ENCODE results near the gene ANKRD33B. TPM values are rescaled to one million over a fixed set of nuclear protein-coding genes. Genes with fewer than 3 reads are reported as not detected.

The ANKRD33B gene
- total RNA-seq, 4 donors from 2014 or later: 16.7 to 27.0 (median 24.8) TPM

- no peaks in the 10 kb centered on the region for H3K4me1 ChIP-seq
- H3K9me3 ChIP-seq: no peaks in the 10 kb centered on the region
- TF ChIP-seq POLR2A (IDR thresholded peaks at IDR 0.05) (no peak), EP300 (IDR thresholded peaks at IDR 0.05) (no peak), POLR2AphosphoS5 (IDR thresholded peaks at IDR 0.05) (no peak), CTCF (IDR thresholded peaks at IDR 0.05) (no peak)
- no peak overlapping the region for H3K4me3 ChIP-seq
- 68% methylated on average over 6 of the region's 6 CpGs for WGBS
- H3K27ac ChIP-seq: no peak overlapping the region
- DNase-seq (ENCODE audit: low spot score in 2 of 2): no peak
- H3K27me3 ChIP-seq: no peaks in the 10 kb centered on the region
- H3K36me3 ChIP-seq: peaks cover 20% of the 10 kb centered on the region
These were observed 110.7 kb downstream of the ANKRD33B start for GRCh38 chr5:10674582-10674981.

- Histone ChIP-seq H3K27me3 (no peaks in the 10 kb centered on the region), H3K4me1 (no peaks in the 10 kb centered on the region), H3K9me3 (no peaks in the 10 kb centered on the region), H3K27ac (no peak overlapping the region), H3K4me3 (no peak overlapping the region), H3K36me3 (peaks cover 27% of the 10 kb centered on the region)
- no peak for DNase-seq (ENCODE audit: low spot score in 2 of 2)
- WGBS: 89% methylated on average over 14 of the region's 14 CpGs
- no peak for TF ChIP-seq CTCF (IDR thresholded peaks at IDR 0.05)
- no peak for TF ChIP-seq EP300 (IDR thresholded peaks at IDR 0.05)
- TF ChIP-seq POLR2AphosphoS5 (IDR thresholded peaks at IDR 0.05): no peak
- no peak for TF ChIP-seq POLR2A (IDR thresholded peaks at IDR 0.05)
These were observed 111.4 kb downstream of the ANKRD33B start for GRCh38 chr5:10675177-10675700.

- DNase-seq (ENCODE audit: low spot score in 2 of 2): peak; percentile 52 to 59
- Histone ChIP-seq H3K27ac (no peak overlapping the region), H3K9me3 (no peaks in the 10 kb centered on the region), H3K27me3 (no peaks in the 10 kb centered on the region), H3K36me3 (peaks cover 37% of the 10 kb centered on the region), H3K4me1 (no peaks in the 10 kb centered on the region), H3K4me3 (no peak overlapping the region)
- 76% methylated on average over 4 of the region's 4 CpGs for WGBS
- TF ChIP-seq EP300 (IDR thresholded peaks at IDR 0.05) (no peak), POLR2A (IDR thresholded peaks at IDR 0.05) (no peak), CTCF (IDR thresholded peaks at IDR 0.05) (no peak)
These were observed 112.4 kb downstream of the ANKRD33B start for GRCh38 chr5:10676224-10676623.

GRCh38 chr5:10676946-10677345 is 113.1 kb downstream of the ANKRD33B start:
- TF ChIP-seq EP300 (IDR thresholded peaks at IDR 0.05) (no peak), POLR2AphosphoS5 (IDR thresholded peaks at IDR 0.05) (no peak), POLR2A (IDR thresholded peaks at IDR 0.05) (no peak), CTCF (IDR thresholded peaks at IDR 0.05) (no peak)
- H3K4me3 ChIP-seq: no peak overlapping the region
- no peaks in the 10 kb centered on the region for H3K4me1 ChIP-seq
- no peaks in the 10 kb centered on the region for H3K27me3 ChIP-seq
- DNase-seq (ENCODE audit: low spot score in 2 of 2): no peak
- WGBS: 100% methylated on average over 1 of the region's 1 CpG
- peaks cover 44% of the 10 kb centered on the region for H3K36me3 ChIP-seq
- no peaks in the 10 kb centered on the region for H3K9me3 ChIP-seq
- no peak overlapping the region for H3K27ac ChIP-seq

GRCh38 chr5:10677533-10677932 is 113.7 kb downstream of the ANKRD33B start:
- TF ChIP-seq EP300 (IDR thresholded peaks at IDR 0.05): no peak
- no peak for TF ChIP-seq POLR2A (IDR thresholded peaks at IDR 0.05)
- no peak for TF ChIP-seq CTCF (IDR thresholded peaks at IDR 0.05)
- no peak for TF ChIP-seq POLR2AphosphoS5 (IDR thresholded peaks at IDR 0.05)

More at GRCh38 chr5:10677533-10677932, 113.7 kb downstream of the ANKRD33B start:
- Histone ChIP-seq H3K27ac (no peak overlapping the region), H3K4me3 (no peak overlapping the region), H3K9me3 (no peaks in the 10 kb centered on the region), H3K36me3 (peaks cover 50% of the 10 kb centered on the region), H3K27me3 (no peaks in the 10 kb centered on the region), H3K4me1 (no peaks in the 10 kb centered on the region)
- WGBS: 92% methylated on average over 5 of the region's 7 CpGs
- peak in 1 of 2 donors; percentile 66 for DNase-seq (ENCODE audit: low spot score in 2 of 2)

Data from suprapubic skin (tissue), 4 donors.